Mesenchymal stem cell (in vitro differentiated cells and primary cell): ENCODE results near the gene PTPRN2.

Source experiments
- DNase-seq: peaks from one replicate; pipeline ENCODE4 v3.0.0-alpha.2; 2013
- H2AFZ ChIP-seq: one replicate; pipeline ENCODE4 v1.6.1; 2013; ENCODE audit warnings: low read depth, mild to moderate bottlenecking, control low read depth, inconsistent platforms, low read length, moderate library complexity
- H2AK5ac ChIP-seq: 2 replicates; pipeline ENCODE4 v1.6.1; 2013; ENCODE audit warnings: low read length, moderate library complexity, mild to moderate bottlenecking, inconsistent platforms; ENCODE audit not compliant: severe bottlenecking
- H2BK120ac ChIP-seq: one replicate; pipeline ENCODE4 v1.6.1; 2013; ENCODE audit warnings: low read depth, mild to moderate bottlenecking, inconsistent platforms, low read length, moderate library complexity
- H2BK12ac ChIP-seq, 2 experiments: one replicate each; pipeline ENCODE4 v1.6.1; 2013; ENCODE audit warnings: inconsistent platforms in 2 of 2, low read length in 2 of 2, mild to moderate bottlenecking in 2 of 2, moderate library complexity in 2 of 2, control low read depth in 1 of 2
- H2BK15ac ChIP-seq: one replicate; pipeline ENCODE4 v1.6.1; 2013; ENCODE audit warnings: mild to moderate bottlenecking, low read depth, inconsistent platforms; ENCODE audit not compliant: poor library complexity, severe bottlenecking
- H2BK5ac ChIP-seq: 2 replicates; pipeline ENCODE4 v1.6.1; 2013; ENCODE audit warnings: low read depth, mild to moderate bottlenecking, low read length, control low read depth, inconsistent platforms; ENCODE audit not compliant: poor library complexity, severe bottlenecking
- H3K14ac ChIP-seq, 2 experiments: one replicate each; pipeline ENCODE4 v1.6.1; 2013; ENCODE audit warnings: inconsistent platforms in 2 of 2, low read length in 2 of 2, control low read depth in 1 of 2, mild to moderate bottlenecking in 1 of 2, moderate library complexity in 1 of 2
- H3K18ac ChIP-seq, 2 experiments: one replicate each; pipeline ENCODE4 v1.6.1; 2013; ENCODE audit warnings: inconsistent platforms in 2 of 2, low read length in 2 of 2, control low read depth in 1 of 2, low read depth in 1 of 2, mild to moderate bottlenecking in 1 of 2
- H3K23ac ChIP-seq, 2 experiments: one replicate each; pipeline ENCODE4 v1.6.1; 2013; ENCODE audit warnings: inconsistent platforms in 2 of 2, low read length in 2 of 2, mild to moderate bottlenecking in 2 of 2, moderate library complexity in 2 of 2, control low read depth in 1 of 2
- H3K27ac ChIP-seq: 2 replicates; pipeline ENCODE4 v1.5.1; 2013; ENCODE audit warnings: mild to moderate bottlenecking, moderate library complexity, low read length, control low read depth, inconsistent platforms; ENCODE audit not compliant: poor library complexity, severe bottlenecking
- H3K27me3 ChIP-seq, 2 experiments: 2 replicates each; pipeline versions ENCODE4 v1.6.1 to v1.7.0; 2013; ENCODE audit warnings: low read length in 2 of 2, mild to moderate bottlenecking in 2 of 2, moderate library complexity in 2 of 2, control low read depth in 1 of 2, inconsistent platforms in 1 of 2; ENCODE audit not compliant: control insufficient read depth in 1 of 2, insufficient read depth in 1 of 2
- H3K36me3 ChIP-seq, 2 experiments: 2 replicates each; pipeline versions ENCODE4 v1.6.1 to v1.7.0; 2013; ENCODE audit warnings: low read length in 2 of 2, control low read depth in 1 of 2, inconsistent platforms in 1 of 2, low read depth in 1 of 2, mild to moderate bottlenecking in 1 of 2; ENCODE audit not compliant: insufficient read depth in 2 of 2, control insufficient read depth in 1 of 2
- H3K4ac ChIP-seq, 2 experiments: one replicate each; pipeline ENCODE4 v1.6.1; 2013; ENCODE audit warnings: inconsistent platforms in 2 of 2, low read length in 2 of 2, mild to moderate bottlenecking in 2 of 2, moderate library complexity in 2 of 2, control low read depth in 1 of 2, low read depth in 1 of 2
- H3K4me1 ChIP-seq: 2 replicates; pipeline ENCODE4 v1.6.1; 2013; ENCODE audit warnings: low read depth, low read length, control low read depth; ENCODE audit not compliant: control insufficient read depth, insufficient read depth
- H3K4me2 ChIP-seq: 2 replicates; pipeline ENCODE4 v1.6.1; 2013; ENCODE audit warnings: low read length, mild to moderate bottlenecking, inconsistent platforms; ENCODE audit not compliant: poor library complexity, severe bottlenecking
- H3K4me3 ChIP-seq, 2 experiments: 2 replicates each; pipeline versions ENCODE4 v1.5.1 to v1.7.0; 2013; ENCODE audit warnings: low read length in 2 of 2, mild to moderate bottlenecking in 2 of 2, control low read depth in 1 of 2, low read depth in 1 of 2; ENCODE audit not compliant: insufficient read depth in 1 of 2
- H3K79me1 ChIP-seq: replicated peaks from 2 replicates; pipeline ENCODE4 v1.6.1; 2013; ENCODE audit warnings: mild to moderate bottlenecking, control low read depth, low read length, inconsistent platforms; ENCODE audit not compliant: poor library complexity, severe bottlenecking
- H3K9ac ChIP-seq: 2 replicates; pipeline ENCODE4 v1.7.0; 2013; ENCODE audit warnings: mild to moderate bottlenecking, low read length, moderate library complexity
- H3K9me3 ChIP-seq: 2 replicates; pipeline ENCODE4 v1.7.0; 2013; ENCODE audit warnings: mild to moderate bottlenecking, low read length; ENCODE audit not compliant: control insufficient read depth
- H4K8ac ChIP-seq: one replicate; pipeline ENCODE4 v1.6.1; 2013; ENCODE audit warnings: inconsistent platforms, mild to moderate bottlenecking, low read length, moderate library complexity
- H4K91ac ChIP-seq: one replicate; pipeline ENCODE4 v1.6.1; 2013; ENCODE audit warnings: mild to moderate bottlenecking, low read length, inconsistent platforms
- WGBS: methylation state at CpG from one replicate; pipeline ENCODE4 v1.1.7; 2013; ENCODE audit warnings: mixed read lengths; 5-methylcytosine and 5-hydroxymethylcytosine counted together

PTPRN2 gene

DNA sequence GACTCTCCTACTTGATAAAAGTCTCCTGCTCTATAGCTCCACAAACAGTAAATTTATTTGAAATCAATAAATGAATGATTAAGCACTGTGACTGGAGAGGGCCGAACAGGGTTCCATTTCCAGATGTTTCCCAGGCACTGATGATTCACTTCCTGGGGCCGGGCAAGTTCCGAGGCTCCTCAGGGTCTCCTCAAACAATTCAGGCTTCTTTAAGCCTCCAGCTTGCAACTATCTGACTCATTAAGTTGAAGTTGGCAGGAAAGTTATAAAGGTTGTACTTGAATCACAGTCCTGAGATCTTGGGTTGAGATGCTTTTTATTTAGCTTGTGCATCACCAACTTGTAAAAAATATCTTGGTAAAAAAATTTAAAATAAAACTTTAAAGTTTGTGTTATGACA lies 637.9 kb downstream of the PTPRN2 start:
- no peak overlapping the region for H3K14ac ChIP-seq
- no peak overlapping the region for H2BK5ac ChIP-seq
- H3K23ac ChIP-seq, result no peak overlapping the region
- no peak overlapping the region for H3K18ac ChIP-seq
- no peak overlapping the region for H2AFZ ChIP-seq
- H3K79me1 ChIP-seq, result no peaks in the 10 kb centered on the region
- WGBS, result 31% methylated on average over 2 of the region's 3 CpGs
- no peaks in the 10 kb centered on the region for H3K27me3 ChIP-seq
- no peak overlapping the region for H3K9ac ChIP-seq
- no peak overlapping the region for H3K27ac ChIP-seq
- peaks cover 44% of the 10 kb centered on the region for H3K9me3 ChIP-seq
- no peak overlapping the region for H3K4ac ChIP-seq
- no peak overlapping the region for H3K4me2 ChIP-seq
- no peaks in the 10 kb centered on the region for H3K4me1 ChIP-seq
- DNase-seq, result no peak
- no peak overlapping the region for H2BK12ac ChIP-seq
- no peak overlapping the region for H2AK5ac ChIP-seq
- no peak overlapping the region for H4K91ac ChIP-seq
- no peak overlapping the region for H4K8ac ChIP-seq
- H3K4me3 ChIP-seq, result no peak overlapping the region
- no peak overlapping the region for H2BK15ac ChIP-seq
- H3K36me3 ChIP-seq, result no peaks in the 10 kb centered on the region
- H2BK120ac ChIP-seq, result no peak overlapping the region

GRCh38 chr7:157947504-157947903 lies 640.1 kb downstream of the PTPRN2 start:
- no peaks in the 10 kb centered on the region for H3K36me3 ChIP-seq
- H4K8ac ChIP-seq, result no peak overlapping the region
- no peak overlapping the region for H2BK120ac ChIP-seq
- H2BK15ac ChIP-seq, result no peak overlapping the region
- peaks cover 50% of the 10 kb centered on the region for H3K9me3 ChIP-seq
- no peak overlapping the region for H3K4ac ChIP-seq
- no peak overlapping the region for H3K14ac ChIP-seq
- WGBS, result 76% methylated on average over 3 of the region's 3 CpGs
- no peak overlapping the region for H2BK12ac ChIP-seq
- H4K91ac ChIP-seq, result no peak overlapping the region
- no peak overlapping the region for H3K4me2 ChIP-seq
- no peak overlapping the region for H3K4me3 ChIP-seq
- H2AFZ ChIP-seq, result no peak overlapping the region
- H2AK5ac ChIP-seq, result no peak overlapping the region
- H3K18ac ChIP-seq, result no peak overlapping the region
- no peaks in the 10 kb centered on the region for H3K27me3 ChIP-seq
- H3K23ac ChIP-seq, result no peak overlapping the region
- H3K9ac ChIP-seq, result no peak overlapping the region
- no peaks in the 10 kb centered on the region for H3K4me1 ChIP-seq
- no peak overlapping the region for H2BK5ac ChIP-seq
- DNase-seq, result no peak
- no peak overlapping the region for H3K27ac ChIP-seq
- H3K79me1 ChIP-seq, result no peaks in the 10 kb centered on the region

DNA sequence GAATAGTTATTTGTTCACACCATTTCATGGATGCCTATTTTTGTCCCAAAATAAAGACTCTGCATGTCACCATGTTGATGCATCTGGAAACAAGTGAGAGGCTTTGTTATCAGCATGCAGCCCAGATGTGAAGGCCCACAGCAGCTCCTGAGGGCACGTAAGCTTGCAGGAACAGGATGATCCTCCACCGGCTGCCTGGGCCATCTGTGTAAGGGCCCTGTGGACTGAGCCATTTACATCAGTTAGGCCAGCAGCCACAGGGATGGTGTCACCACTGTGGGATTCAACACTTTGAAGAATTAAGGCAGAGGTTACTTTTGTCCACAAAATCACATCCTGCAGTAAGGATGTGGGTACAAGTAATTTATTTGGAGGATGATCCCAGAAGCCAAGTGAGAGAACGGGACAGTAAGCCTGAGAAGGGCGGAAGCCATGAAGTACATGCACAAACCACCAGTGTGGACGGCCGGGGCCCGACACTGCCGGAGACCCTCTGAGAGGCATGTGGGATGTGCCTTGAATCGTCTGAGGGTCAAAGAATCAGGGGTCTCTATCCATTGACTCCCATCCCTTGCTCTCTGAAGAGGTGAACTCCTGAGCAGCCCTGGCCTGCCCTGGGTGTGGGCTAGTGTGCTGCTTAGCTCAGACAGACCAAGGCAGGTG lies 641.1 kb downstream of the PTPRN2 start:
- no peaks in the 10 kb centered on the region for H3K36me3 ChIP-seq
- H3K23ac ChIP-seq, result no peak overlapping the region
- no peak overlapping the region for H4K91ac ChIP-seq
- H2BK15ac ChIP-seq, result no peak overlapping the region
- H3K9ac ChIP-seq, result no peak overlapping the region
- no peak overlapping the region for H3K27ac ChIP-seq
- DNase-seq, result no peak
- H3K4me2 ChIP-seq, result no peak overlapping the region
- H3K14ac ChIP-seq, result no peak overlapping the region
- no peak overlapping the region for H2BK5ac ChIP-seq
- no peak overlapping the region for H2BK120ac ChIP-seq
- H3K4me1 ChIP-seq, result no peaks in the 10 kb centered on the region
- H2AK5ac ChIP-seq, result no peak overlapping the region
- WGBS, result 85% methylated on average over 5 of the region's 9 CpGs
- H3K79me1 ChIP-seq, result no peaks in the 10 kb centered on the region
- no peak overlapping the region for H3K4ac ChIP-seq
- H2BK12ac ChIP-seq, result no peak overlapping the region
- no peak overlapping the region for H4K8ac ChIP-seq
- H3K27me3 ChIP-seq, result no peaks in the 10 kb centered on the region
- no peak overlapping the region for H3K18ac ChIP-seq
- no peak overlapping the region for H3K4me3 ChIP-seq
- peaks cover 50% of the 10 kb centered on the region for H3K9me3 ChIP-seq
- H2AFZ ChIP-seq, result no peak overlapping the region

DNA sequence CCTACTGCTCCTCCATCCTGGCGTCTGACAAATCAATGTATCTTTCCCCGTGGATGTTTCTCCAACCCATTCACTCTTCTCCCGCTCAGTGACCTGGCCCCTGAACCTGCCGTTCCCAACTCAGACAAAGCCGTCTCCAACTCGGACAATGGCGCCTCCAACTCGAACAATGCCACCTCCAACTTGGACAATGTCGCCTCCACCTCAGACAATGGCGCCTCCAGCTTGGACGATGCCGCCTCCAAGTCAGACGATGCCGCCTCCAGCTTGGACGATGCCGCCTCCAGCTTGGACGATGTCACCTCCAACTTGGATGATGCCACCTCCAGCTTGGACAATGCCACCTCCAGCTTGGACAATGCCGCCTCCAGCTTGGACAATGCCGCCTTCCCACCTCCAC lies 642.2 kb downstream of the PTPRN2 start:
- no peak overlapping the region for H2AK5ac ChIP-seq
- H3K27ac ChIP-seq, result no peak overlapping the region
- no peaks in the 10 kb centered on the region for H3K36me3 ChIP-seq
- H2BK15ac ChIP-seq, result no peak overlapping the region
- DNase-seq, result no peak
- no peak overlapping the region for H3K4ac ChIP-seq
- no peak overlapping the region for H3K23ac ChIP-seq
- no peak overlapping the region for H3K18ac ChIP-seq
- no peak overlapping the region for H3K14ac ChIP-seq
- no peaks in the 10 kb centered on the region for H3K4me1 ChIP-seq
- no peaks in the 10 kb centered on the region for H3K27me3 ChIP-seq
- H4K91ac ChIP-seq, result no peak overlapping the region
- no peak overlapping the region for H2AFZ ChIP-seq
- no peak overlapping the region for H2BK120ac ChIP-seq
- no peak overlapping the region for H2BK12ac ChIP-seq
- no peak overlapping the region for H3K9ac ChIP-seq
- H3K4me2 ChIP-seq, result no peak overlapping the region
- H3K4me3 ChIP-seq, result no peak overlapping the region
- no peak overlapping the region for H2BK5ac ChIP-seq
- no peak overlapping the region for H4K8ac ChIP-seq
- H3K79me1 ChIP-seq, result no peaks in the 10 kb centered on the region
- H3K9me3 ChIP-seq, result peaks cover 45% of the 10 kb centered on the region
- WGBS, result 82% methylated on average over 19 of the region's 19 CpGs
